AG04450 (cell line): Measurements from ENCODE around the gene ZFHX3. TPM values are rescaled to one million over a fixed set of nuclear protein-coding genes. Genes with fewer than 3 reads are reported as not detected.

ENCODE experiments used
- CTCF ChIA-PET: fragments of 300-600, 350-600 bp; formaldehyde crosslinking; extraction: SDS; loops from one replicate; lab custom pipeline; 2022; ENCODE audit warnings: antibody characterized with exemption, inconsistent platforms; lab: Charles Lee
- POLR2A ChIA-PET: fragments of 350-600 bp; formaldehyde crosslinking; extraction: SDS; loops from one replicate; lab custom pipeline; 2021; ENCODE audit warnings: antibody characterized with exemption, inconsistent platforms; lab: Yijun Ruan, JAX
- DNase-seq: peaks from one replicate; pipeline ENCODE4 v3.0.0-alpha.2; 2011; ENCODE audit warnings: low read depth, low spot score
- H3K27ac ChIP-seq: one replicate; pipeline ENCODE4 v1.5.1; 2012; ENCODE audit warnings: low read depth, low read length, control low read depth
- H3K27me3 ChIP-seq: one replicate; pipeline ENCODE4 v1.6.0; 2012; ENCODE audit warnings: low read length; ENCODE audit not compliant: control insufficient read depth, insufficient read depth
- H3K4me3 ChIP-seq: 2 replicates; pipeline ENCODE4 v1.5.1; 2011; ENCODE audit warnings: mild to moderate bottlenecking, low read depth, low read length, control low read depth
- H3K9me3 ChIP-seq: 2 replicates; pipeline ENCODE4 v1.5.1; 2012; ENCODE audit warnings: low read length; ENCODE audit not compliant: control insufficient read depth, insufficient read depth
- polyA plus RNA-seq: library from polyadenylated mRNA; depleted of rRNA; stranded (reverse); fragments of >200 nt; gene quantifications from 2 replicates; pipeline ENCODE4 v1.2.3, GENCODE V29; 2011
- TF ChIP-seq, protein P1 (sequence below): IDR thresholded peaks from 2 replicates; pipeline ENCODE4 v1.5.1; 2011; ENCODE audit warnings: low read depth, low read length, control low read depth, inconsistent platforms

Gene ZFHX3
- polyA plus RNA-seq, 1 experiment, result 3.3 TPM

DNA sequence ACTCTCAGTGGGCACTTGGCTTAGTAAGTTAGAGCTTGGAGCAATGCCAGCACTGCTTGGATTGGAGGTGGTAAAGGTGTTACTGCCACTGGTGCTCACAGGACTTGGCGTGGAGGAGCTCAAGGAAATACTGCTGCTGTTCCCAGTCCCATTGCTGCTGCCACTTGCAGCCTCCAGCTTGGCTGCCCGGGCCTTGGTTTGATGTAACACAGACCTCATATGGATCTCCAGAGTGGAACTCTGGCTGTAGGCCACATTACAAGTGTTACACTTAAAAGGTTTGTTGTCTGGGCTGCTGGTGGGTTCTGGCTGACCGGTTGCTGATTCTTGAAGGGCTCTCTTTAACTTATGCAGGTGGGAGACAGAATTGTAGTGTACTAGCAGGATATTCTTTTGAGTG, 250.3 kb downstream of the ZFHX3 start:
- no peak overlapping the region for H3K27ac ChIP-seq
- H3K9me3 ChIP-seq, result no peaks in the 10 kb centered on the region
- ChIA-PET POLR2A (no interaction called here), CTCF (no interaction called here)
- H3K4me3 ChIP-seq, result no peak overlapping the region
- DNase-seq, result no peak
- TF ChIP-seq, protein P1, sequence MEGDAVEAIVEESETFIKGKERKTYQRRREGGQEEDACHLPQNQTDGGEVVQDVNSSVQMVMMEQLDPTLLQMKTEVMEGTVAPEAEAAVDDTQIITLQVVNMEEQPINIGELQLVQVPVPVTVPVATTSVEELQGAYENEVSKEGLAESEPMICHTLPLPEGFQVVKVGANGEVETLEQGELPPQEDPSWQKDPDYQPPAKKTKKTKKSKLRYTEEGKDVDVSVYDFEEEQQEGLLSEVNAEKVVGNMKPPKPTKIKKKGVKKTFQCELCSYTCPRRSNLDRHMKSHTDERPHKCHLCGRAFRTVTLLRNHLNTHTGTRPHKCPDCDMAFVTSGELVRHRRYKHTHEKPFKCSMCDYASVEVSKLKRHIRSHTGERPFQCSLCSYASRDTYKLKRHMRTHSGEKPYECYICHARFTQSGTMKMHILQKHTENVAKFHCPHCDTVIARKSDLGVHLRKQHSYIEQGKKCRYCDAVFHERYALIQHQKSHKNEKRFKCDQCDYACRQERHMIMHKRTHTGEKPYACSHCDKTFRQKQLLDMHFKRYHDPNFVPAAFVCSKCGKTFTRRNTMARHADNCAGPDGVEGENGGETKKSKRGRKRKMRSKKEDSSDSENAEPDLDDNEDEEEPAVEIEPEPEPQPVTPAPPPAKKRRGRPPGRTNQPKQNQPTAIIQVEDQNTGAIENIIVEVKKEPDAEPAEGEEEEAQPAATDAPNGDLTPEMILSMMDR, result no peak
- H3K27me3 ChIP-seq, result no peaks in the 10 kb centered on the region

DNA sequence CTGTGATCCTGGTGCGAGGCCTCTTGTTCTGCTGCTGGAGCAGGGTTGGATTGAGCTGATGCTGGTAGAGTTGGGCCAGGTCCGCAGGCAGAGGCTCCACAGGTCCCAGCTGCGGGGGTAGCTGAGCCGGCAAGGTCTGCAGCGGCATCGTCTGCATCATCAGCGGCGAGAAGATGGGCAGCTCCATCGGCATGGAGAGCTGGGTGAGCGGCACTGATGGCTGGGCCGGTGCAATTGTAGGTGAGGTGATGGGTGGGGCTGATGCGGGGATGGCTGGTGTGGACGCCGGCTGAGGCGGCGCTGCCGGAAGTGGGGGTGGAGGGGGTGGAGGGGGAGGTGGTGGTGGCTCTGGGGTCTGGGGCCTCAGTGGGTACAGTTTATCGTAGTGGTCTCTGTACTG, 251.7 kb downstream of the ZFHX3 start:
- TF ChIP-seq, protein P1, result no peak
- H3K27ac ChIP-seq, result no peak overlapping the region
- no peak overlapping the region for H3K4me3 ChIP-seq
- H3K27me3 ChIP-seq, result no peaks in the 10 kb centered on the region
- CTCF ChIA-PET, result no interaction called here
- POLR2A ChIA-PET, result no interaction called here
- no peak for DNase-seq
- no peaks in the 10 kb centered on the region for H3K9me3 ChIP-seq

GRCh38 chr16:72794986-72795385, 252.9 kb downstream of the ZFHX3 start:
- H3K4me3 ChIP-seq, result no peak overlapping the region
- DNase-seq, result no peak
- CTCF ChIA-PET, result interaction anchor here (1.1 kb wide), 1 partner anchor 37 kb away, joined by 3 read pairs; no protein-coding TSS in a partner anchor
- H3K9me3 ChIP-seq, result peaks cover 1% of the 10 kb centered on the region; the same call in 1 of the 2 replicates
- POLR2A ChIA-PET, result no interaction called here
- H3K27ac ChIP-seq, result no peak overlapping the region
- TF ChIP-seq, protein P1, result no peak
- no peaks in the 10 kb centered on the region for H3K27me3 ChIP-seq

- Histone ChIP-seq H3K27me3 (no peaks in the 10 kb centered on the region), H3K27ac (no peak overlapping the region), H3K4me3 (no peak overlapping the region), H3K9me3 (peaks cover 4% of the 10 kb centered on the region; the same call in 1 of the 2 replicates)
- TF ChIP-seq, protein P1, result no peak
- no peak for DNase-seq
- POLR2A ChIA-PET, result no interaction called here
- CTCF ChIA-PET, result interaction anchor here (2.3 kb wide), 1 partner anchor 38 kb away, joined by 14 read pairs; no protein-coding TSS in a partner anchor
Measured at GRCh38 chr16:72794319-72794718, 253.6 kb downstream of the ZFHX3 start.

DNA sequence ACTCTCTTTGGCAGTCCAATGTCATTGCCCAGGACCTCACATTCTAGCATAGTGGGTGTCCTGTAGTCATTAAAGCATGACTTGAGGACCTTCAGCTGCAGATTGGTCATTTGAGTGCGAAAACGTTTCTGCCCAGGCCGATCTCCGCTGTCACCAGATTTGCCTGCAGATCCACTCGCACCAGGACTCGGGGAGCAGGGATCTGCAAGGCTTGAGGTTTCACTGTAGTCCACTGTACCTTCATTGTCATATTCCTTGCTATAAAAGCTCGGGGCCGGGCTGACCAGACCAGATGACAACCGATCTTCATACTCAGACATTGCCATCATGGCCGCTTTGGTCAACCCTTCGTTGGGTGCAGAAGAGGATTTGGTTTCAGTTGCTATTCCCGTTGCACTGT, 254.2 kb downstream of the ZFHX3 start:
- TF ChIP-seq, protein P1, result no peak
- POLR2A ChIA-PET, result no interaction called here
- Histone ChIP-seq H3K9me3 (peaks cover 4% of the 10 kb centered on the region; the same call in 1 of the 2 replicates), H3K27ac (no peak overlapping the region), H3K4me3 (no peak overlapping the region), H3K27me3 (no peaks in the 10 kb centered on the region)
- CTCF ChIA-PET, result interaction anchor here (2.3 kb wide), 1 partner anchor 39 kb away, joined by 14 read pairs; no protein-coding TSS in a partner anchor
- DNase-seq, result no peak
